GM12878 (cell line): ENCODE measurements around the gene ZIC1. TPM values are rescaled to one million over a fixed set of nuclear protein-coding genes. Genes with fewer than 3 reads are reported as not detected.

ENCODE experiments used
- ATAC-seq: fragments of 200-7000 bp; cut with Tn5 transposase; 3 replicates; pipeline ENCODE4 v1.9.1; 2020; ENCODE audit warnings: mild to moderate bottlenecking, moderate library complexity
- BruUV-seq: library from RNA; stranded (reverse); fragments of 400-500 nt; replicated peaks from 2 replicates; lab custom pipeline; 2021; lab: Mats Ljungman, UMichigan
- CTCF ChIA-PET: fragments of 300-600 bp; sonication (Branson Sonifier 250); formaldehyde crosslinking; extraction: SDS; loops from one replicate; lab custom pipeline; 2021; ENCODE audit warnings: inconsistent platforms; lab: Yijun Ruan, JAX
- POLR2A ChIA-PET: fragments of 350-600 bp; formaldehyde crosslinking; extraction: SDS; loops from one replicate; lab custom pipeline; 2021; ENCODE audit warnings: inconsistent platforms; lab: Charles Lee
- RAD21 ChIA-PET: fragments of 300-600 bp; sonication (Branson Sonifier 250); formaldehyde crosslinking; loops from one replicate; lab custom pipeline; 2023; ENCODE audit warnings: antibody characterized with exemption; ENCODE audit not compliant: unreplicated experiment; lab: Charles Lee
- SMC1A ChIA-PET: fragments of 300-600 bp; sonication (Branson Sonifier 250); formaldehyde crosslinking; loops from one replicate; lab custom pipeline; 2023; ENCODE audit not compliant: unreplicated experiment, uncharacterized antibody; lab: Charles Lee
- DNase-seq: peaks from one replicate; pipeline ENCODE4 v3.0.0-alpha.2; 2011; ENCODE audit warnings: low read depth, low spot score
- FAIRE-seq: peaks from 3 replicates; lab custom pipeline; 2011; peaks lifted over from hg19 to GRCh38; lab: Jason Lieb, UNC
- H2AFZ ChIP-seq: 2 replicates; pipeline ENCODE4 v1.6.0; 2011; ENCODE audit warnings: low read depth, low read length, control low read depth; ENCODE audit not compliant: control insufficient read depth
- H3K27ac ChIP-seq: 2 replicates; pipeline ENCODE4 v1.5.1; 2011; ENCODE audit warnings: control low read depth; ENCODE audit not compliant: control insufficient read depth, insufficient read depth
- H3K27me3 ChIP-seq, 2 experiments: replicated peaks in 1 of 2; 2 replicates each; pipeline versions ENCODE4 v1.6.0 to v1.6.1; 2011; ENCODE audit warnings: low read length in 1 of 2; ENCODE audit not compliant: control insufficient read depth in 2 of 2, insufficient read depth in 2 of 2
- H3K36me3 ChIP-seq, 2 experiments: 2 replicates each; pipeline ENCODE4 v1.5.1; 2011; ENCODE audit warnings: low read length in 1 of 2; ENCODE audit not compliant: control insufficient read depth in 2 of 2, insufficient read depth in 2 of 2
- H3K4me1 ChIP-seq: 2 replicates; pipeline ENCODE4 v1.6.1; 2011; ENCODE audit warnings: mild to moderate bottlenecking, low read length, moderate library complexity, mixed read lengths; ENCODE audit not compliant: control insufficient read depth, insufficient read depth
- H3K4me2 ChIP-seq: 2 replicates; pipeline ENCODE4 v1.6.0; 2011; ENCODE audit warnings: control low read depth; ENCODE audit not compliant: control insufficient read depth, insufficient read depth
- H3K4me3 ChIP-seq: fragments of 200-600 bp; sonication (generic); 2 replicates; pipeline ENCODE4 v1.5.1; 2016
- H3K79me2 ChIP-seq: 2 replicates; pipeline ENCODE4 v1.6.0; 2011; ENCODE audit warnings: low read length; ENCODE audit not compliant: control insufficient read depth, insufficient read depth
- H3K9ac ChIP-seq: 2 replicates; pipeline ENCODE4 v1.8.0; 2011; ENCODE audit warnings: low read length, control low read depth, mixed read lengths; ENCODE audit not compliant: control insufficient read depth, insufficient read depth
- H3K9me3 ChIP-seq: replicated peaks from 3 replicates; pipeline ENCODE4 v1.5.1; 2011; ENCODE audit warnings: mild to moderate bottlenecking, low read length; ENCODE audit not compliant: control insufficient read depth, insufficient read depth
- H4K20me1 ChIP-seq: 2 replicates; pipeline ENCODE4 v1.6.0; 2011; ENCODE audit not compliant: control insufficient read depth, insufficient read depth
- ATF2 ChIP-seq: IDR thresholded peaks from 2 replicates; pipeline ENCODE4 v1.6.1; 2012; ENCODE audit warnings: low read length, inconsistent platforms
- BMI1 ChIP-seq: fragments of 450-650 bp; IDR thresholded peaks from 2 replicates; pipeline ENCODE4 v1.6.1; 2016; ENCODE audit warnings: mild to moderate bottlenecking, moderate library complexity, borderline replicate concordance
- CEBPB ChIP-seq, 2 experiments: fragments of 150-350 bp in 1 of 2; IDR thresholded peaks; 2 replicates each; pipeline ENCODE4 v1.6.1; 2012 to 2014; ENCODE audit warnings: low read depth in 2 of 2, low read length in 2 of 2, borderline replicate concordance in 1 of 2, inconsistent platforms in 1 of 2
- CREB1 ChIP-seq: IDR thresholded peaks from 2 replicates; pipeline ENCODE4 v1.6.1; 2012; ENCODE audit warnings: low read depth, mild to moderate bottlenecking, inconsistent platforms
- DPF2 ChIP-seq: fragments of 450-650 bp; IDR thresholded peaks from 2 replicates; pipeline ENCODE4 v1.6.1; 2017; ENCODE audit warnings: mild to moderate bottlenecking
- HCFC1 ChIP-seq: fragments of 150-350 bp; IDR thresholded peaks from 2 replicates; pipeline ENCODE4 v1.6.1; 2014; ENCODE audit warnings: low read length
- NFIC ChIP-seq: IDR thresholded peaks from 2 replicates; pipeline ENCODE4 v1.6.1; 2012; ENCODE audit warnings: low read depth, mild to moderate bottlenecking, inconsistent platforms, low read length, moderate library complexity
- PAX5 ChIP-seq: IDR thresholded peaks from 2 replicates; pipeline ENCODE4 v1.6.1; 2011; ENCODE audit warnings: low read depth, low read length, borderline replicate concordance
- PML ChIP-seq: IDR thresholded peaks from 2 replicates; pipeline ENCODE4 v1.6.1; 2012; ENCODE audit warnings: low read length, inconsistent platforms
- RB1 ChIP-seq: fragments of 450-650 bp; formaldehyde crosslinking; IDR thresholded peaks from 2 replicates; pipeline ENCODE4 v1.6.1; 2017; ENCODE audit warnings: mild to moderate bottlenecking, borderline replicate concordance
- RELA ChIP-seq: fragments of 450-650 bp; IDR thresholded peaks from 2 replicates; pipeline ENCODE4 v1.8.0; 2014; ENCODE audit warnings: borderline replicate concordance; ENCODE audit not compliant: partially characterized antibody
- SKIL ChIP-seq: fragments of 450-650 bp; IDR thresholded peaks from 2 replicates; pipeline ENCODE4 v1.6.1; 2017; ENCODE audit warnings: mild to moderate bottlenecking, low read depth, inconsistent platforms; ENCODE audit not compliant: poor library complexity, severe bottlenecking
- SREBF2 ChIP-seq: IDR thresholded peaks from 2 replicates; pipeline ENCODE4 v1.6.1; 2012; ENCODE audit warnings: mild to moderate bottlenecking, low read length
- ZBTB11 ChIP-seq: fragments of 450-650 bp; formaldehyde crosslinking; IDR thresholded peaks from 2 replicates; pipeline ENCODE4 v1.5.0; 2022; ENCODE audit warnings: mild to moderate bottlenecking, missing genetic modification characterization
- WGBS: methylation state at CpG from one replicate; pipeline ENCODE4 v1.1.6; 2016; ENCODE audit warnings: low lambda C conversion rate; ENCODE audit not compliant: insufficient replicate concordance, insufficient coverage; ENCODE audit errors: missing lambda C conversion rate; 5-methylcytosine and 5-hydroxymethylcytosine counted together
- in situ Hi-C: fragments of 300-500 bp; cut with MboI; formaldehyde crosslinking; loops from 9 replicates; pipeline ENCODE4 v1.14.3; 2018; ENCODE audit warnings: mixed read lengths
- intact Hi-C: fragments of 100-400 bp; cut with micrococcal nuclease; formaldehyde crosslinking; loops from one replicate; pipeline ENCODE4 v1.14.2; 2022; ENCODE audit not compliant: unreplicated experiment
- polyA plus RNA-seq, 11 experiments: library from polyadenylated mRNA; depleted of rRNA in 4 of 11; unstranded in 6 of 11; stranded (reverse) in 5 of 11; fragments of >200 nt; fragmentation: Nextera tagmentation in 4 of 11; fragmentation: Illumina TruSeq in 1 of 11; extraction: Ambion mirVana in 4 of 11; extraction: Trizol in 1 of 11; gene quantifications; 1 replicate in 1 of 11; 2 replicates in 10 of 11; pipeline versions ENCODE4 v1.2.1 to v1.2.3, GENCODE V29; 2011 to 2016; ENCODE audit warnings: inconsistent platforms in 2 of 11, missing spikeins in 2 of 11, low read depth in 1 of 11
- total RNA-seq, 4 experiments: library from RNA; depleted of rRNA in 3 of 4; stranded (reverse); fragments of >200 nt in 3 of 4; fragmentation: Illumina TruSeq in 1 of 4; extraction: Trizol in 1 of 4; gene quantifications; 2 replicates each; pipeline versions ENCODE4 v1.2.1 to v1.2.3, GENCODE V29; 2013 to 2021

ZIC1 gene
- total and polyA plus RNA-seq, 10 of the 15 experiments (the other 5 are each of a cell fraction or from before 2014, with no cell fraction given), result not detected

- Histone ChIP-seq H3K4me2 (no peak overlapping the region), H3K4me3 (no peak overlapping the region), H3K9me3 (peaks cover 8% of the 10 kb centered on the region; the same call in 2 of the 3 replicates), H4K20me1 (no peaks in the 10 kb centered on the region), H2AFZ (no peak overlapping the region), H3K4me1 (no peaks in the 10 kb centered on the region), H3K27ac (no peak overlapping the region), H3K79me2 (no peaks in the 10 kb centered on the region), H3K36me3 (no peaks in the 10 kb centered on the region), H3K27me3 (peaks cover 2 to 11% of the 10 kb centered on the region in 2 experiments), H3K9ac (no peak overlapping the region)
- DNase-seq (no peak), FAIRE-seq (no peak), ATAC-seq (no peak)
- intact Hi-C loops (no loop called here), in situ Hi-C loops (no loop called here)
- CTCF ChIA-PET, result no interaction called here
- RAD21 ChIA-PET, result no interaction called here
- WGBS, result 56% methylated on average over 17 of the region's 17 CpGs
- POLR2A ChIA-PET, result no interaction called here
- SMC1A ChIA-PET, result no interaction called here
- TF ChIP-seq RB1 (no peak), NFIC (no peak), ATF2 (no peak), RELA (no peak), SREBF2 (no peak), CREB1 (no peak), BMI1 (no peak), PML (no peak), CEBPB (IDR thresholded peaks at IDR 0.05; ENCODE audit: borderline replicate concordance in 1 of 2, low read depth in 2 of 2, low read length in 2 of 2) (no peak), DPF2 (no peak), SKIL (no peak), PAX5 (no peak), HCFC1 (no peak), ZBTB11 (CRISPR knock-in tag) (no peak)
- BruUV-seq, result no TSS peak
These were observed 12.5 kb upstream of the ZIC1 start for GRCh38 chr3:147396712-147397046.
